Trophoblast cell (in vitro differentiated cells and primary cell): ENCODE measurements around the gene EPO.

ENCODE experiments used
- DNase-seq, 2 donors: peaks; one replicate each; pipeline ENCODE4 v3.0.0-alpha.2; 2016
- H2AFZ ChIP-seq: 2 replicates; pipeline ENCODE4 v1.6.1; 2013; ENCODE audit warnings: low read length, moderate library complexity, mild to moderate bottlenecking; ENCODE audit not compliant: insufficient read depth, poor library complexity
- H2AK5ac ChIP-seq: 2 replicates; pipeline ENCODE4 v1.6.1; 2013; ENCODE audit warnings: mild to moderate bottlenecking, low read length
- H2BK120ac ChIP-seq: 2 replicates; pipeline ENCODE4 v1.6.1; 2013; ENCODE audit warnings: low read length, mild to moderate bottlenecking, moderate library complexity; ENCODE audit not compliant: insufficient read depth, poor library complexity
- H2BK12ac ChIP-seq: 2 replicates; pipeline ENCODE4 v1.6.1; 2013; ENCODE audit warnings: mild to moderate bottlenecking, low read length, moderate library complexity
- H2BK5ac ChIP-seq: 2 replicates; pipeline ENCODE4 v1.6.1; 2013; ENCODE audit warnings: low read length, low read depth, moderate library complexity, mild to moderate bottlenecking; ENCODE audit not compliant: poor library complexity
- H3K14ac ChIP-seq: 2 replicates; pipeline ENCODE4 v1.6.1; 2013; ENCODE audit warnings: mild to moderate bottlenecking, low read length
- H3K18ac ChIP-seq: 2 replicates; pipeline ENCODE4 v1.6.1; 2013; ENCODE audit warnings: mild to moderate bottlenecking, low read length
- H3K23ac ChIP-seq: 2 replicates; pipeline ENCODE4 v1.6.1; 2013; ENCODE audit warnings: low read length
- H3K27ac ChIP-seq: 2 replicates; pipeline ENCODE4 v1.5.1; 2013; ENCODE audit warnings: low read depth, mild to moderate bottlenecking, inconsistent platforms, low read length, moderate library complexity
- H3K27me3 ChIP-seq: 2 replicates; pipeline ENCODE4 v1.6.1; 2013; ENCODE audit warnings: inconsistent platforms, mild to moderate bottlenecking, low read length, moderate library complexity; ENCODE audit not compliant: insufficient read depth
- H3K36me3 ChIP-seq, 2 experiments: 1 replicate in 1 of 2; 2 replicates in 1 of 2; pipeline ENCODE4 v1.6.1; 2013; ENCODE audit warnings: low read length in 2 of 2, mild to moderate bottlenecking in 2 of 2, moderate library complexity in 1 of 2; ENCODE audit not compliant: insufficient read depth in 2 of 2, control insufficient read depth in 1 of 2
- H3K4ac ChIP-seq: 2 replicates; pipeline ENCODE4 v1.6.1; 2013; ENCODE audit warnings: low read depth, mild to moderate bottlenecking, low read length, moderate library complexity
- H3K4me1 ChIP-seq, 2 experiments: 1 replicate in 1 of 2; 2 replicates in 1 of 2; pipeline ENCODE4 v1.6.1; 2013; ENCODE audit warnings: low read length in 2 of 2, mild to moderate bottlenecking in 2 of 2, moderate library complexity in 1 of 2; ENCODE audit not compliant: insufficient read depth in 2 of 2, control insufficient read depth in 1 of 2
- H3K4me2 ChIP-seq: 2 replicates; pipeline ENCODE4 v1.6.1; 2013; ENCODE audit warnings: inconsistent platforms, mild to moderate bottlenecking, low read length, moderate library complexity
- H3K4me3 ChIP-seq: 2 replicates; pipeline ENCODE4 v1.5.1; 2013; ENCODE audit warnings: mild to moderate bottlenecking, low read depth, low read length, inconsistent platforms
- H3K79me1 ChIP-seq: one replicate; pipeline ENCODE4 v1.6.1; 2013; ENCODE audit warnings: low read length
- H3K79me2 ChIP-seq: 2 replicates; pipeline ENCODE4 v1.6.1; 2013; ENCODE audit warnings: low read length, mild to moderate bottlenecking; ENCODE audit not compliant: control insufficient read depth, insufficient read depth, poor library complexity
- H3K9ac ChIP-seq: 2 replicates; pipeline ENCODE4 v1.6.1; 2013; ENCODE audit warnings: mild to moderate bottlenecking, low read length
- H3K9me3 ChIP-seq: 2 replicates; pipeline ENCODE4 v1.6.1; 2013; ENCODE audit warnings: low read depth, mild to moderate bottlenecking, control low read depth, inconsistent platforms, low read length; ENCODE audit not compliant: insufficient read depth
- H4K12ac ChIP-seq: 2 replicates; pipeline ENCODE4 v1.6.1; 2013; ENCODE audit warnings: low read depth, mild to moderate bottlenecking, low read length, moderate library complexity
- H4K8ac ChIP-seq: 2 replicates; pipeline ENCODE4 v1.6.1; 2013; ENCODE audit warnings: low read depth, mild to moderate bottlenecking, low read length, moderate library complexity
- H4K91ac ChIP-seq: one replicate; pipeline ENCODE4 v1.6.1; 2013; ENCODE audit warnings: low read depth, mild to moderate bottlenecking, low read length, moderate library complexity
- WGBS: extraction: QIAGEN DNeasy Blood & Tissue Kit; methylation state at CpG from one replicate; pipeline ENCODE4 v1.1.7; 2013; ENCODE audit warnings: missing lambda C conversion rate; ENCODE audit not compliant: insufficient read length, insufficient coverage; ENCODE audit errors: extremely low coverage; 5-methylcytosine and 5-hydroxymethylcytosine counted together

Gene EPO

DNA sequence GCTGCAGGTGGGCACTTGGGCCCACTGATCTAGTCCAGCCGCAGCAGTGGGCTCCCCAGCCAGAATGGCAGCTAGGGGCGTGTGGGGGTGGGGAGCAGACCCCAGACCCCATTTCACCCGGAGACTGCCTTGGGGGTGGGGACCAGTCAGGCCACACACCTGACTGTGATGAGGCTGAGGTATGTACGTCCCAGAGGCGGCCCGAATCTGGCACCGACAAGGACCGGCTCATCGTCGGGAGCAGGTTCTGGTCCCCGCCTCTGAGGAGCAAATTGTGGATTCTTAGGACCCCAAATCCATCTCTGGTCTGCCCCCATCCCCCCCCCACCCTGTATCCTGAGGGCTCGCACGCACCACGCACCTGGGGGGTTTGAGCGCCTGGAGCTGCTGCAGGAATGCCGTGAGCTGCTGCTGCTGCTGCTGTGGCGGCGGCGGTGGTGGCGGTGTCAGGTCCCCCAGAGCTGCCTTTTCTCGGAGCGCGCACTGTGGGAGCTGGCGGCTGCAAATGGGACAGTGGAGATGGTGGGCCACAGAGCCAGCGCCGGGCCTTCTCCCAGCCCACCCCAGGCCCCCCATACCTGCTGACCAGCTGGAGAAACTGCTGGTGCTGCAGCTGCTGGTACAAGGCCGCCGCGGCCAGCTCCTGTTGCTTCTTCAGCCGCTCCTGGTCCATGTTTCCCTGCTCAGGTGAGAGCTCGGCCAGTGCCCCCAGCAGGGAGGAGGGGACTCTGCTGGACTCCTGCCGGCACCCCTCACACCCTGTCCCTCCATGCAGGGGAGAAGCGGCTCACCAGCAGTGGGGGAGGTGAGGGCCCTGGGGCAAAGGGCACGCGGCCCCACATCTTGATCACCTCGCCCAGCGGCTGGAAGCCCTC lies 36.4 kb upstream of the EPO start:
- Histone ChIP-seq H3K27me3 (no peaks in the 10 kb centered on the region), H3K14ac (no peak overlapping the region), H2AFZ (no peak overlapping the region), H3K27ac (no peak overlapping the region), H2BK120ac (no peak overlapping the region), H2BK5ac (no peak overlapping the region), H3K79me1 (no peaks in the 10 kb centered on the region), H3K79me2 (no peaks in the 10 kb centered on the region), H2BK12ac (no peak overlapping the region), H3K4me1 (no peaks in the 10 kb centered on the region), H3K4me2 (no peak overlapping the region), H3K36me3 (peaks cover 94 to 95% of the 10 kb centered on the region in 2 experiments), H4K8ac (no peak overlapping the region), H3K18ac (no peak overlapping the region), H4K12ac (no peak overlapping the region), H2AK5ac (no peak overlapping the region), H3K4me3 (no peak overlapping the region), H3K4ac (no peak overlapping the region), H3K9me3 (no peaks in the 10 kb centered on the region), H3K9ac (no peak overlapping the region), H4K91ac (no peak overlapping the region), H3K23ac (no peak overlapping the region)
- WGBS, result no CpG with 5 or more reads among the region's 37 CpGs
- no peak for DNase-seq

DNA sequence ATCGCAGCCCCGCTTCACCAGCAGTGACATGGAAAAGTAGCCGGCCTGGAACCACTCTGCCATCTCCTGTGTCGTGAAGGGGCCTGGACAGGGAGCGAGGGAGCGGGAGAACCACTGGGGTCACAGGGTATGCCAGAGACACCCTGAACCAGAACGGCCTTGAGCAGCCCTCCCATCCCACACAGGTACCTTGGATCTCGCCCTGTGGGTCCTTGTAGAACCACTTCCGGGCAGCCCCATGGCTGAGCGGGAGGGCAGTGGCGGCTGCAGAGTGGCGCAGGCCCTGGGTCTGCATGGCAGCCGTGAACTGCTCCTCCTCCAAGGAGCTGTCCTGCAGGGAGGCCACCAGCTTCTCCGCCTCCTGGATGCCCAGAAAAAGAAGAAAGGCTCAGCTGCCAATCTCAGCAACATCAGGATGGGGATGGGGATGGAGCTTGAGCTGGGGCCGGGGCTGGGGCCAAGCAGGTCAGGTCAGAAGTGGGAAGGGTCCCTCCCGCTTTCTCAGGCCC lies 35.7 kb upstream of the EPO start:
- Histone ChIP-seq H3K23ac (no peak overlapping the region), H3K27me3 (no peaks in the 10 kb centered on the region), H3K4me2 (no peak overlapping the region), H3K4ac (no peak overlapping the region), H2AFZ (no peak overlapping the region), H3K79me2 (no peaks in the 10 kb centered on the region), H3K9ac (no peak overlapping the region), H3K9me3 (no peaks in the 10 kb centered on the region), H4K8ac (no peak overlapping the region), H3K18ac (no peak overlapping the region), H3K27ac (no peak overlapping the region), H3K79me1 (no peaks in the 10 kb centered on the region), H4K91ac (no peak overlapping the region), H4K12ac (no peak overlapping the region), H2BK120ac (no peak overlapping the region), H3K14ac (no peak overlapping the region), H3K4me1 (no peaks in the 10 kb centered on the region), H3K36me3 (peaks cover 92% of the 10 kb centered on the region in 2 experiments), H2BK5ac (no peak overlapping the region), H3K4me3 (no peak overlapping the region), H2BK12ac (no peak overlapping the region), H2AK5ac (no peak overlapping the region)
- no peak for DNase-seq
- no CpG with 5 or more reads among the region's 16 CpGs for WGBS

DNA sequence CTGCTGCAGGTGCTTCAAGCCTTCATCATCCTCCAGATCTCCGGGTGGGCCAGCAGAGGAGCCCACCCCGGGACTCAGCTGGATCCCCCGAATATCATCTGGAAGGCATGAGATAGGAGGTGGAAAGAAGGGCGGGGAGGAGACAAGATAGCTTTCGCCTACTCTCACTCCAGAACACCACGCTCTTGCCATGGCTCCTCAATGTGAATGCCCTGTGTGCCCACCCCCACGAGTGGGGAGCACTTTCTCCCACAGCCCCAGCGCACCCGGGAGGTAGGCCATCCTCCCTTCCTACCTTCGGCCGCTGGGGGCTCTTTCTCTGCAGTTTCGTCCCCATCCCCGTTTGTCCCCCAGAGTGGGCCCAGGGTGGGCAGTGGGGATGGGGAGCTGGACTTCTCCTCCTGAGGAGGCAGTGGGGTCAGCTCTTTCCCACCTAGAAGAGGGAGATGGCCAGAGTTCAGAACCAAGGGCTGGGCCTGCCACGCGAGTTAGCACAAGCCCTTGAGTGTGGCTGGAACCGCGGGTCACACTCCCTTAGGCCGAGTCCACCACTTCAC lies 35.1 kb upstream of the EPO start:
- Histone ChIP-seq H3K9ac (no peak overlapping the region), H3K27me3 (no peaks in the 10 kb centered on the region), H4K91ac (no peak overlapping the region), H2BK120ac (no peak overlapping the region), H3K4me2 (no peak overlapping the region), H3K23ac (no peak overlapping the region), H2AK5ac (no peak overlapping the region), H3K4ac (no peak overlapping the region), H3K14ac (no peak overlapping the region), H3K4me1 (no peaks in the 10 kb centered on the region), H2AFZ (no peak overlapping the region), H2BK5ac (no peak overlapping the region), H3K18ac (no peak overlapping the region), H3K36me3 (peaks cover 87 to 90% of the 10 kb centered on the region in 2 experiments), H4K12ac (no peak overlapping the region), H3K4me3 (no peak overlapping the region), H2BK12ac (no peak overlapping the region), H3K27ac (no peak overlapping the region), H4K8ac (no peak overlapping the region), H3K9me3 (no peaks in the 10 kb centered on the region), H3K79me2 (peaks cover 2% of the 10 kb centered on the region), H3K79me1 (no peaks in the 10 kb centered on the region)
- no peak for DNase-seq
- no CpG with 5 or more reads among the region's 18 CpGs for WGBS

DNA sequence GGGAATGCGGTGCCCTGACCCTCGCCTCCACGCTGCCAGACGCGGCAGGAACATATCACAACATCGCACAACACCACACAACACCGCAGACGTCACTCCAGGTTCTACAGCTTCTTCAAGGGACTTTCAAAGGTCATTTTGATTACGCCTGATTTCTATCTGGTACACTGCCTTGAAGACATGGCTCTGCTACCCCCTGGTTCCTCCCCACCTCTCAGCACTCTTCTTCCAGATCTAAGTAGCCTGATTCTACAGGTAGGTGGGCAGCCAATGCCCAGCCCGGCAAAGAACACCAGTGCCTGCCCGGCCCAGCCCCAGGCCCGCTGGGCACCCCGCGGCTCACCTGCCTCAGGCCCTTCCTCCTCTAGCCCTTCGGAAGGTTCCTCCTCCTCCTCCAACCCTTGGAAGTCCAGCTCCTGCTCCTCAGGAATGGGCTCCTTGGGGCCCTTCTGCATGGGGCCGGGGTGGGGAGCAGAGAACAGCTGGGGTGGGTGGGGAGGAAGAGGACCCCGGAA lies 34.6 kb upstream of the EPO start:
- Histone ChIP-seq H2AK5ac (no peak overlapping the region), H3K9me3 (no peaks in the 10 kb centered on the region), H3K9ac (no peak overlapping the region), H3K4me1 (no peaks in the 10 kb centered on the region), H3K4ac (no peak overlapping the region), H3K27me3 (no peaks in the 10 kb centered on the region), H3K23ac (no peak overlapping the region), H2AFZ (no peak overlapping the region), H2BK120ac (no peak overlapping the region), H3K18ac (no peak overlapping the region), H4K91ac (no peak overlapping the region), H3K4me2 (no peak overlapping the region), H2BK12ac (no peak overlapping the region), H4K12ac (no peak overlapping the region), H3K4me3 (no peak overlapping the region), H3K14ac (no peak overlapping the region), H3K79me1 (no peaks in the 10 kb centered on the region), H4K8ac (no peak overlapping the region), H3K36me3 (peaks cover 81 to 84% of the 10 kb centered on the region in 2 experiments), H2BK5ac (no peak overlapping the region), H3K79me2 (peaks cover 2% of the 10 kb centered on the region), H3K27ac (no peak overlapping the region)
- DNase-seq, result no peak
- WGBS, result no CpG with 5 or more reads among the region's 17 CpGs
